GM19438 (cell line): ENCODE measurements around the gene MSLN.
"Not testable (repeated sequence)": the region's sequence is repeated elsewhere in the genome, so short reads cannot be mapped to it uniquely, and the experiment has no call there.

Experiments used
- ATAC-seq: cut with Tn5 transposase; IDR thresholded peaks from one replicate; pipeline ENCODE4 v1.9.1; 2021; ENCODE audit warnings: low read depth; ENCODE audit not compliant: unreplicated experiment

The MSLN gene

DNA sequence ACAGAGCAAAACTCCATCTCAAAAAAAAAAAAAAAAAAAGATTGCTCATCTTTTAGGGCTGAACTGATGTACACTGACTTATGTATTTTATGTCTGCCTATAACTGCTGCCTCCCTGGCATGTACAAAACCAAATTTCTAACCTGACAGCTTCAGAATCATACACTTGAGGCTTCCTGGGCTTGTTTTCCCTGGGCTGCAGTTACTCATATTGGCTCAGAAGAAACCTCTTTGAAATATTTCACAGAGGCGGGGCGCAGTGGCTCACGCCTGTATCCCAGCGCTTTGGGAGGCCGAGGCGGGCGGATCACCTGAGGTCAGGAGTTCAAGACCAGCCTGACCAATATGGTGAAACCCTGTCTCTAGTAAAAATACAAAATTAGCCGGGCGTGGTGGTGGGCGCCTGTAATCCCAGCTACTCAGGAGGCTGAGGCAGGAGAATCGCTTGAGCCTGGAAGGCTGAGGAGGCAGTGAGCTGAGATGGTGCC, 6.4 kb upstream of the MSLN start:
- ATAC-seq, result not testable (repeated sequence)

DNA sequence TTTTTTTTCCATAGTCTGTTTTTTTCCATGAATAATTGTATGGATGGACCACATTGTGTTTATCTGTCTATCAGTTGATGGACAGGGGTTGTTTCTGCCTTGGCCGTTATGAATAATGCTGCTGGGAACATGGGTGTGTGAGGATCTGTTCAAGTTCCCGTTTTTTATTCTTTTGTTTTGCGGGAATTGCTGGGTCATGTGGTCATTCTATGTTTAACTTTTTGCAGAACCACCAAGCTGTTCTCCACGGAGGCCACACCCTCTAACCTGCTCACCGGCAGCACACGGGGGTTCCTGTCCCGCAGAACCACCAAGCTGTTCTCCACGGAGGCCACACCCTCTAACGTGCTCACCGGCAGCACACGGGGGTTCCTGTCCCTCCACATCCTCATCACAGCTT, 5.9 kb upstream of the MSLN start:
- ATAC-seq, result no peak

DNA sequence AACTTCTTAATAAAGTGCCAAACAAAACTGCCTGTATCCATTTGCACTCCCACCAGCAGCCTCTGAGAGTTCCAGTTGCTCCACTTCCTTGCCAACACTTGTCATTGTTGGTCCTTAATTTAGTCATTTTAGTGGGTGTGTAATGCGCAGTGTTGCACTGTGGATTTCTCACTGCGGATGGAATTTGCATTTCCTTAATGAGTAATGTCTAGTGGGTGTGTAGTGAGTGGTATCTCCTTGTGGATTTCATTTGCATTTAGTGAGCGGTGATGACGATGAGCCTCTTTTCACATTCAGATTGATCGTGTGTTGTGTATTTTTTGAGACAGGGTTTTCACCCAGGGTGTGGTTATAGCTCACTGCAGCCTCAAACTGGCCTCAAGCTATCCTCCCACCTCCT, 4.1 kb upstream of the MSLN start:
- ATAC-seq, result no peak

DNA sequence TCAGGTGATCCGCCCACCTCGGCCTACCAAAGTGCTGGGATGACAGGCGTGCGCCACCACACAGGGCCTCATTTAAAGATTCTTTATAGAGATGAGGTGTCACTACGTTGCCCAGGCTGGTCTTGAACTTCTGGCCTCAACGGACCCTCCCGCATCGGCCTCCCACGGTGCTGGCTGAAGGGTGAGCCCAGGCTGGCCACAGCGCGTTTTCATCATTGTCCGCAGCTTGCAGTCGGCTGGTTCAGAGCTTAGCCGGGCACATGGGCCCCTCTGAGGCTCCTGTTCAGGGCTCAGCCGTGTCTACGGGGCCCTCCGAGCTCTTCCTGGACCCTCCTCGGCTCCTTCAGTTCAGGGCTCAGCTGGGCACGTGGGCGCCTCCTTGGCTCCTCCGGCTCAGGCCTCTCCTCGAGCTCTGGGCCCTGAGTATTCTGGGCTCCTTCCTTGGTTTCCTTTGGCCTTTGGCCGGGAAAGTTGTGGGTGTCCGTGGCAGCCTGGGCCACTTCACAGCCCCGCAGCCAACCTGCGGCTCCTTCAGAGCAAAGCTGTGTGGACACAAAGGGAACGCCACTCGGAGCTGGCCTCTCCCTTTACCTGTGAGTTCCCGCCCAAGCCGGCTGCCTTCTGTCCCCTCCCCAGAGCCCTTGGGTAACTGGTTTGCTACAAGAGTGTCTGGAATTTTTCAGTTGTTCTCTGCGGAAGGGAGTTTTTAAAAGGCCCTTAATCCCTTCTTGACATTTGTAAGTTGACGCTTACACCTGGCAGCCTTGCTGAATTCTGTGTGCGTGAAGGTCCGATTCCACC, 1.2 kb upstream of the MSLN start:
- ATAC-seq, result no peak

DNA sequence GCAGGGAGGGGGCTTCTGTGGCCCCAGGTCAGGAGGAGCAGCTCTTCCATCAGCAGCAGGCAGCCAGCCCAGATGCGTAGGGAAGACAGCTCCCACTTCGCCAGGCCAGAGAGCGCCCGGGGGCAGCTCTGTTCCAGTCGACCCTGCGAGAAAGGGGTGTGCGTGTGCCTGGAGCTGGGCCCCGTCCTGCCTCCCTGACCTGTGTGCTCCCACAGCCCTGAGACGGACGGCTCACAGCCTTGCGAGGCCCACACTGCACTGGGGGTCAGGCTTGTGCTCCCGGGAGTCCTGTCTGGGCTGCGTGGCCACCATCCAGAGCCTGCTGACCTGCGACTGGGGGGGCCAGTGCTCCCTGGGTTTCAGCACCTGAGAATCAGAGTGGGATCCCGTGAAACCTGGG, 469 bp upstream of the MSLN start:
- ATAC-seq, result no peak

DNA sequence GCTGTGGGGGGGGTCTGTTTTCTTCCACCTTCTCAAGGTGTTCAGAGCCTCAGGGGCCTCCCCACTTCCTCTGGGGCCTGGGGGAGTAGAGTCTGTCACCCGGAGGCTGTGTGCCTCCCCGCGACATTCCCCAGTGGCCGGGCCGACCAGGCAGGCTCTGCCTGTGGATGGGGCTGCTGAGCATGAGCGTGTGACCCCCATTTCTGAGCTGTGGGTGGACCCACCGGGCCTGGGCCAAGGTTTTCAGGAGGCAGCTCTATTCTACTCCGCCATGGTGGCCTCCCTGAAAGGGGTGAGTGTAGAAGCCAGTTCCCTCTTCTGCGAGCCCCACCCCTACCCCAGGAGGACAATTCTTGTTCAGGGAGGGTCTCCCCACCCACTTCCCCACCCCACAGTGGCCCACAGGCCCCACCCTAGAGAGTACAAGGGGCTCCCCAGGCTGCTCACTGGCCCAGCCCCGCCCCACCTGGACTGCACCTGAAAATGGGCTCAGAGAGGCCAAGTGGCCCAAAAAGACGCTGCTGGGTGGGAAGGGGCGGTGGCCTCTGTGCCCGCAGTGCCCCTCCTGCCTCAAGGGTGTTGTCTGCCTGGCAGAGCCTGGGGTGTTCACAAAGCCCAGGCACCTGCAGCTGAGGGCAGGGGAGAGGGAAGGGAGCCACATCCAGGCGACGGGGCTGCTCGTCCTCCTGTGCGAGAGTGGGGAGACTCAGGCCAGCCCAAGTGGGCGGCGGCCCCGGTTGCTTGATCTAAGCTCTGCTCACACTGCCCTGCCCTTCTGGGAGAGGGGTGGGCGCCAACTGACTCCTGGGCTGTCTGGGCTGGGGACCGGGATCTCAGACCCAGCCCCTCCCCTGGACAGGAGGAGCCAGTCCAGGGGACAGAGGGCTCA, 1.3 kb downstream of the MSLN start:
- no peak for ATAC-seq

DNA sequence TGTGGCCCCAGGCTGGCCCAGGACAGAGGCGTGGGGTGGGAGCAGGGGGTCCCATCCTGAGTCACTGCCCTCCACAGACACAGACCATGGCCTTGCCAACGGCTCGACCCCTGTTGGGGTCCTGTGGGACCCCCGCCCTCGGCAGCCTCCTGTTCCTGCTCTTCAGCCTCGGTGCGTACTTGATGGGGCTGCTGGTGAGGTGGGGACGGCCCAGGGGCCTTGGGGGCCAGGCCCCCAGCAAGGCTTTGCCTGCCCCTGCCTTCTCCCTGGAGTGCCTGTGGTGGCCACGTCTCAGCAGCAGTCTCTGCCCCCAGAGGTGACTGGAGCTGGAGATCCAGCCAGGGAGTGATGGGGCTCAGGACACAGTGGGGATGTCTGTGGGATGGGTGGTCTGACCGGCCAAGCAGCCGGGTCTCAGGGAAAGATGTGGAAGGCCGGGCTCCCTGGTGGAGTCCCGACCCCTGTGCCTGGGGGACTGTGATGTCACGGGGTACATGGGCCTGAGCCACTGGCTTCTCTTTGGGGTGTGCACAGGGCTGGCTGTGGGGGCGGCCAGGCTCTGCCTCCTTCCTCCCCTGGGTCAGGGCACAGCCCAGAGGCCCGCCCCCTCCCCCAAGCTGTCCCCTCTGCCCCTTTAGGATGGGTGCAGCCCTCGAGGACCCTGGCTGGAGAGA, 2.2 kb downstream of the MSLN start:
- no peak for ATAC-seq

DNA sequence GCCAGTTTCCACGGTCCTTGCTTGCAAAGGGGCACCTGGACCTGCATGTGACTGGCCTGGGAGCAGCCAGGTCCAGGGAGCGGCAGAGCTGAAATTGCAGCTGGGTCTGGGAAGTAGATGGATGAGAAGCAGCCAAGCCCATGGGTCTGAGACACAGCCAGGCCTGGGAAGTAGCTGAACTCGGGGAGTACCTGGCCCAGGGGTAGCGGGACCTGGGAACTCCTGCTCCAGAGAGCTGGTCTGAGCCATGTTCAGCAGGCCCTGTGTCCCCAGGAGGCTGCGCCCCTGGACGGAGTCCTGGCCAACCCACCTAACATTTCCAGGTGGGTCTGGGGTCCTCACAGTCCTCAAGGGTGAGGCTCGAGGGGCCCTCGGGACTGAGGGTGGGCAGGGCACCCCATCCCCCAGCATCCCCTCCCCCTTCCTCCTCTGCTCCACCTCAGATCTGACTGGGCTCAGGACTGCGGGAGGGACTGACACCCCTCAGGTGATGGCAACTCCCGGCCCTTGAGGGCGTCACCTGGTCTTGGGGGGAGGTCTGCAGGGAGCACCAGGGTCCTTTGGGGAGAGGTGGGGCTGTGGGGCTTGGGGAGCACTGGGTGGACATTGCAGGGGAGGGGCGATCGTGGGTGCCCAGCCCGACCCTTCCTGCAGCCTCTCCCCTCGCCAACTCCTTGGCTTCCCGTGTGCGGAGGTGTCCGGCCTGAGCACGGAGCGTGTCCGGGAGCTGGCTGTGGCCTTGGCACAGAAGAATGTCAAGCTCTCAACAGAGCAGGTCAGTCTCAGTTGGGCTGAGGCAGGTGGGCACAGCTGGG, 3.0 kb downstream of the MSLN start:
- no peak for ATAC-seq

DNA sequence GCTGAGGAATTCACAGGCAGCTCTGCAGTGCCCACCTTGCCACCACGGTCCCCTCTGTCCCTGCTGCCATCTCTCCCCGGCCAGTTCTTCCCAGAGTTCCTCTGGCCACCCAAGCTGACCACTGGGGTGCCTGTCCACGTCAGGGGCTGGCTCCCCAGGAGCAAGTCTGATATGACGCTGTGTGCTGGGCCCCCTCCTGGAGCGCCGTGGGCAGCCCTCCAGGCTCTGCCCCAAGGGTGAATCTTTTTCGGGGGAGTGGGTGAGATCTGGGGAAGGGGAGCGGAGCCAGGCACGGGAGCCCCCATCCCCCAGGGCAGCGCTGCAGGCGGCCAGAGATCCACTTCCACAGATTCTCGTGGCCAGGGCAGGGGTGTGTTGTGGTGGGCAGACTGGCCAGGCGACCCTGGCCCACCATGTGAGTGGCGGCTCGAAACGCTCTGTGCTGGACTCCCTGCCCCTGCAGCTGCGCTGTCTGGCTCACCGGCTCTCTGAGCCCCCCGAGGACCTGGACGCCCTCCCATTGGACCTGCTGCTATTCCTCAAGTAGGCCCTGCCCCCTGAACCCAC, 3.7 kb downstream of the MSLN start:
- ATAC-seq, result no peak

DNA sequence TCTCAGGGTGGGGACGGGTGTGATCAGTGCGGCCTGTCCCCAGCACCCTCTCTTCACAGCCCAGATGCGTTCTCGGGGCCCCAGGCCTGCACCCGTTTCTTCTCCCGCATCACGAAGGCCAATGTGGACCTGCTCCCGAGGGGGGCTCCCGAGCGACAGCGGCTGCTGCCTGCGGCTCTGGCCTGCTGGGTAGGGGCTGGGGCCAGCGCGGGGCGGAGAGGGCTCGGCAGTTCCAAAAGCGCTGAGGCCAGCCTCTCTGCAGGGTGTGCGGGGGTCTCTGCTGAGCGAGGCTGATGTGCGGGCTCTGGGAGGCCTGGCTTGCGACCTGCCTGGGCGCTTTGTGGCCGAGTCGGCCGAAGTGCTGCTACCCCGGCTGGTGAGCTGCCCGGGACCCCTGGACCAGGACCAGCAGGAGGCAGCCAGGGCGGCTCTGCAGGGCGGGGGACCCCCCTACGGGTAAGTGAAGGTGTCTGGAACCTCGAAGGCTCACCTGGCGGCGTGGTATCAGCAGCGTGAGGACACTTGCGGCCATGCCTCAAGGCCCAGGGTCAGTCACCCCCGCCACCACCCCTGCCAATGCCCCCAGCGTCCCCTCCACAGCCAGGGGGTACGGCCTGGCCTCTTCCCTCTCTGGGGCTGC, 4.4 kb downstream of the MSLN start:
- ATAC-seq, result no peak

DNA sequence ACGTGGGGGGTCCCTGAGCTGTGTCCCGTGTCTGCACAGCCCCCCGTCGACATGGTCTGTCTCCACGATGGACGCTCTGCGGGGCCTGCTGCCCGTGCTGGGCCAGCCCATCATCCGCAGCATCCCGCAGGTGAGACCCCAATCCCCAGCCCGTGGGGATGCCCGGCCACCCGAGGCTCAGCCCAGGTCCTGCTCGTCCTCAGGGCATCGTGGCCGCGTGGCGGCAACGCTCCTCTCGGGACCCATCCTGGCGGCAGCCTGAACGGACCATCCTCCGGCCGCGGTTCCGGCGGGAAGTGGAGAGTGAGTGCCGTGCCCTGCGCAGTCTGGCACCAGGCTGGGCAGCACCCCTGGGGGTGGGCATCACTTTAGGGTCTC, 4.9 kb downstream of the MSLN start:
- ATAC-seq, result no peak

DNA sequence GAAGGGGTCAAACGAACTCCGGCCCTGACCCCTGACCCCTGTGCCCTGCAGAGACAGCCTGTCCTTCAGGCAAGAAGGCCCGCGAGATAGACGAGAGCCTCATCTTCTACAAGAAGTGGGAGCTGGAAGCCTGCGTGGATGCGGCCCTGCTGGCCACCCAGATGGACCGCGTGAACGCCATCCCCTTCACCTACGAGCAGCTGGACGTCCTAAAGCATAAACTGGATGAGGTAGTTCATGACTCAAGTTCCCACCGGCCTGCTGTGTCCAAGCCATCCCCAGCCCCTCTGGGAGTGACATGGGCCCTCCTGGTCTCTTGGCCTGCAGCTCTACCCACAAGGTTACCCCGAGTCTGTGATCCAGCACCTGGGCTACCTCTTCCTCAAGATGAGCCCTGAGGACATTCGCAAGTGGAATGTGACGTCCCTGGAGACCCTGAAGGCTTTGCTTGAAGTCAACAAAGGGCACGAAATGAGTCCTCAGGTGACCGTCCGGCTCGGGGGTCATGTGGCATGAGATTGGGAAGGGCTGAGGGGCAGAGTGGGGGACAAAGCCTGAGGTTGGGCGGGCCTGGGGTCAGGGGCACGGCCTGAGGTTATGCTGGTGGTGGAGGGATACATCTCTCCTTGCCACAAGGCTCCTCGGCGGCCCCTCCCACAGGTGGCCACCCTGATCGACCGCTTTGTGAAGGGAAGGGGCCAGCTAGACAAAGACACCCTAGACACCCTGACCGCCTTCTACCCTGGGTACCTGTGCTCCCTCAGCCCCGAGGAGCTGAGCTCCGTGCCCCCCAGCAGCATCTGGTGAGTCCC, 5.7 kb downstream of the MSLN start:
- no peak for ATAC-seq

DNA sequence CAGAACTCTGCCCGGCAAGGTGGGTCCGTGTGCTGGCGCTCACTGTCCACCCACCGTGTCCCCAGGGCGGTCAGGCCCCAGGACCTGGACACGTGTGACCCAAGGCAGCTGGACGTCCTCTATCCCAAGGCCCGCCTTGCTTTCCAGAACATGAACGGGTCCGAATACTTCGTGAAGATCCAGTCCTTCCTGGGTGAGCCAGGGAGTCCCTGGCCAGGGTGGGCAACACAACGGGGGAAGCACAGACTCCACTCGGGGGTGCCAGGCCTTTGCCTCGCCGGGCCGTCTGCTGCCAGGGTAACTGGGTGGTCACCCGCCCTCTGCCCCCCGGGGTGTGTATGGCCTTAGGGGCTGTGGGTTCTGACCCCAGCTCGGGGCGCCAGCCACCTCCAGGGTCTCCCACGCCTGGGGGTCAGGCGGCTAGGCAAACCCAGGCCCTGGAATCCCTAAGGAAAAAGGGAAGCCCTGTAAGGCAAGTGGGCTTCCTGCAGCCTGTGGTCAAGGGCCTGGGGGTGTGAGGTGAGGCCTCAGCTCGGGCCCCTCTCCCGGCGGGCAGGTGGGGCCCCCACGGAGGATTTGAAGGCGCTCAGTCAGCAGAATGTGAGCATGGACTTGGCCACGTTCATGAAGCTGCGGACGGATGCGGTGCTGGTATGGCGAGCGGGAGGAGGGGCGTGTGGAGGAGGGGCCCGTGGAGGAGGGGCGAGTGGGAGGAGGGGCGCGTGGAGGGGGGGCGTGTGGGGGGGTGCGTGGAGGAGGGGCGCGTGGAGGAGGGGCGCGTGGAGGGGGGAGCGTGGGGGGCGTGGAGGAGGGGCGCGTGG, 6.5 kb downstream of the MSLN start:
- ATAC-seq, result no peak

DNA sequence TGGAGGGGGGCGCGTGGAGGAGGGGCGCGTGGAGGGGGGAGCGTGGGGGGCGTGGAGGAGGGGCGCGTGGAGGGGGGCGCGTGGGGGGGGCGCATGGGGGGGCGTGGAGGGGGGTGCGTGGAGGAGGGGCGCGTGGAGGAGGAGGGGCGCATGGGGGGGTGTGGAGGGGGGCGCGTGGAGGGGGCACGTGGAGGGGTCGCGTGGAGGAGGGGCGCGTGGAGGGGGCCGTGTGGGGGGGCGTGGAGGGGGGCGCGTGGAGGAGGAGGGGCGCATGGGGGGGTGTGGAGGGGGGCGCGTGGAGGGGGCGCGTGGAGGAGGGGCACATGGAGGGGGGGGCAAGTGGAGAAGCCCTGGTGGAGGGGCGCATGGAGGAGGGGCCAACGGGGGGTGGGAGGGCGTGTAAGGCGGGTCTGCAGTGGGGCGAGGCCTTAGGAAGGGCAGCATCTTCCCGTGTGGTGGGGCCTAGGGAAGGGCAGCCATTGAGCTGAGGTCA, 7.3 kb downstream of the MSLN start:
- no peak for ATAC-seq

DNA sequence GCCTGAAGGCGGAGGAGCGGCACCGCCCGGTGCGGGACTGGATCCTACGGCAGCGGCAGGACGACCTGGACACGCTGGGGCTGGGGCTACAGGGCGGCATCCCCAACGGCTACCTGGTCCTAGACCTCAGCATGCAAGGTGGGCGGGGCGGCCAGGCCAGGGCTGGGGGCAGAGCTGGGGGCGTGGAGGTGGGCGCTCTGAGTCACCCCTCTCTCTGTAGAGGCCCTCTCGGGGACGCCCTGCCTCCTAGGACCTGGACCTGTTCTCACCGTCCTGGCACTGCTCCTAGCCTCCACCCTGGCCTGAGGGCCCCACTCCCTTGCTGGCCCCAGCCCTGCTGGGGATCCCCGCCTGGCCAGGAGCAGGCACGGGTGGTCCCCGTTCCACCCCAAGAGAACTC, 7.9 kb downstream of the MSLN start:
- ATAC-seq, result no peak

DNA sequence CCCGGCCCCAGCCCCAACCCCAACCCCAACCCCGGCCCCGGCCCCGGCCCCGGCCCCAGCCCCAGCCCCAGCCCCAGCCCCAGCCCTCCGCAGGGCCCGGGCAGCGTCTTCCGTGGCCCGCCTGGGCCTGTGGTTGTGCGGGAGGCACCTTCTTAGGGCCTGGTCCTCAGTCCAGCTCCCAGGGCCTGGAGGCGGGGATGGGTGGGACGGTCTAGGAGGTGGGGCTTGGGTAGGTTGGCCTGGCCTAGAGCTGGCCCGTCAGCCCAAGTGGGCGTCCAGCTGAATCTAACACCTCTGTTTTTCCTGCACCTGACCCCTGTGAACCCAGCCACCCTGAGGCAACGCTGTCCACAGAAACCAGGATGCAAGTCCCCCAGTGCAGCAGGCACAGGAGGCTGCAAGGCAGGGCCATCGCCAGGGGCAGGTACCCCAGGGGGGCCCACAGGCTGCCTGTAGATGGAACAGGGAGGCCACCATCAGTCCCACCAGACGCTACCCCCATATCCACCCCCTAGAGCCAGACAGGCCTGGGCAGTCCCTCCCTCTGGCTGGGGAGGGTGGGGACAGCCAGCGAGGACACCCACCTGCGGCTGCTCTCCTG, 8.8 kb downstream of the MSLN start:
- no peak for ATAC-seq

DNA sequence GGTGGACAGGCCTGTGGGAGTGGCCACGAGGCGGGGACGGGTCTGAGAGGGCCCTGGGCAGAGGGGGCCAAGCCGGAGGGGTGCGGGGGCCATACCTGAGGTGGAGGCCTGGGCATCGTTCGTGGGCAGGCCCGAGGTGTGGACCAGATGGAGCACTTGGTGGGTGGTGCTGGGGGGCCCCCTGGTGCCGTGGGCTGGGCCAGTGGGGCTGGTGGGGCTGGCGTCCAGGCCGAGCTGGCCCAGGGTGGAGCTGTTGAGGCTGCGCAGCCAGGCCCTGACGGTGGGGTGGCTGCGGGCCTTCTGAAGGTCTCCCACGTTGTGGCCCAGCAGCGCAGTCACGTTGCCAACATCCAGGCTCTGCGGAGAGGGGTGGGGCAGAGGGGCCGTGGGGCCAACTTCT, 9.4 kb downstream of the MSLN start:
- ATAC-seq, result no peak
